Astrocyte (in vitro differentiated cells and primary cell): Measurements from ENCODE around the gene MCTP1.

Source experiments
- CTCF ChIP-seq: IDR thresholded peaks from 2 replicates; pipeline ENCODE4 v1.5.1; 2011; ENCODE audit warnings: low read depth, mild to moderate bottlenecking, inconsistent platforms, low read length, moderate library complexity; ENCODE audit not compliant: insufficient read depth
- EZH2 ChIP-seq: IDR thresholded peaks from 2 replicates; pipeline ENCODE4 v1.6.1; 2012; ENCODE audit warnings: mild to moderate bottlenecking, low read length, inconsistent platforms; ENCODE audit not compliant: insufficient read depth

- TF ChIP-seq CTCF, result no peak
- TF ChIP-seq EZH2, result no peak
Measured at GRCh38 chr5:95042037-95042436, 242.9 kb downstream of the MCTP1 start.
